NCI-H146 (cell line): ENCODE results near the gene AZU1.

Experiments used
- DNase-seq: peaks from one replicate; lab custom pipeline; 2025; lab: John Stamatoyannopoulos, UW

AZU1 gene, protein sequence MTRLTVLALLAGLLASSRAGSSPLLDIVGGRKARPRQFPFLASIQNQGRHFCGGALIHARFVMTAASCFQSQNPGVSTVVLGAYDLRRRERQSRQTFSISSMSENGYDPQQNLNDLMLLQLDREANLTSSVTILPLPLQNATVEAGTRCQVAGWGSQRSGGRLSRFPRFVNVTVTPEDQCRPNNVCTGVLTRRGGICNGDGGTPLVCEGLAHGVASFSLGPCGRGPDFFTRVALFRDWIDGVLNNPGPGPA

DNA sequence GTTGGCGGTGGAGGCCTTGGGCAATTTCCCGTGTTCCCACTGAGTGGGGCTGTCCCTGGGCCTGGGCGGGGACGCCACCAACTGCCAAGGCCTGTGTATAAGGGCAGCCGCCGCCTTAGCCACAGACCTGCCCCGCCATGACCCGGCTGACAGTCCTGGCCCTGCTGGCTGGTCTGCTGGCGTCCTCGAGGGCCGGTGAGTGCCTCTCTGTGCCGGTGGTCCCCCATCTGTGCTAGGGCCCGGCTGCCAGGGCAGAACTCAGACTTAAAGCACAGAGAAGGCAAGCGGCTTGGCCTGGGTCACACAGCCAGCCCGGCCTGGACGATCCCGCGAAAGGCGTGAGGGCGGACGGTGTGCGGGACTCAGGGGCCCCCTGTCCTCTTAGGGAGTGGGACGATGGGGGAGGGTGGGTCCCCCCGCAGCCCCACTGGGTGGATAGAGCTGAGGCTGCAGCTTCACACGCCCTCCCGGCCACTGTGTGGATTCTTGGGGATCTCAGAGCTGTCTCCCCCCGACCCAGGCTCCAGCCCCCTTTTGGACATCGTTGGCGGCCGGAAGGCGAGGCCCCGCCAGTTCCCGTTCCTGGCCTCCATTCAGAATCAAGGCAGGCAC is at the start of gene AZU1:
Gene AZU1 (plus strand): TSS at position 128 of the 612 bp plus-strand sequence. CDS start 10 bp downstream, at position 138.
- DNase-seq = no peak

DNA sequence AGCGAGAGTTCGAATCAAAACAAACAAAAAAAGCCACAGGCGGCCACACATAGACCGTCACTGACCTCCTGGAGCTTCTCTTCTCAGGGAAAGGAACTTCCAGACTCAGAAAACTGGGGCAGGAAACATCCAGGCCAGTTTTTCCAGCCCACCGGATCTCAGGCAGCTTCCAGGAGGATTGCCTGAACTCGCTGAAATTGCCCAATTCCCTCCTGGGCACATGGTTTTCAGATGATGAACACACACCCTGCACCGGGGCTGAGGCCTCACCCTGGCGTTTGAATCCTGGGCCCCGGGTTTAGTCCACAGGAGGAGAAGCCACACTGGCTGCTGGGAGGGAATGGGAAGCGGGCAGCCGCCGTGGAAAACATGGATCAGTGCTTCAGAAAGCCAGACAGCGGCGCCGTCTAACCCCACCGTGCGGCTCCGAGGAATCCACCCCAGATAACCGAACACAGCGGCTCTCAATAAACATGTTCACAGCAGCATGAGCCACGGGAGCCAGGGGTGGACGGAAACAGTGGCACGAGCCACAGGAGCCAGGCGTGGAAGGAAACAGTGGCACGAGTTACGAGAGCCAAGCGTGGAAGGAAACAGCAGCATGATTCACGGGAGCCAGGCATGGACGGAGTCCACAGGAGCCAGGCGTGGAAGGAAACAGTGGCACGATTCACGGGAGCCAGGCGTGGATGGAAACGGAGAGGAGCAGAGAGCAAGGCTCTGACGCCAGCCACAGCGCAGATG is 48.6 kb upstream of the AZU1 start:
- peak; percentile 37 for DNase-seq

DNA sequence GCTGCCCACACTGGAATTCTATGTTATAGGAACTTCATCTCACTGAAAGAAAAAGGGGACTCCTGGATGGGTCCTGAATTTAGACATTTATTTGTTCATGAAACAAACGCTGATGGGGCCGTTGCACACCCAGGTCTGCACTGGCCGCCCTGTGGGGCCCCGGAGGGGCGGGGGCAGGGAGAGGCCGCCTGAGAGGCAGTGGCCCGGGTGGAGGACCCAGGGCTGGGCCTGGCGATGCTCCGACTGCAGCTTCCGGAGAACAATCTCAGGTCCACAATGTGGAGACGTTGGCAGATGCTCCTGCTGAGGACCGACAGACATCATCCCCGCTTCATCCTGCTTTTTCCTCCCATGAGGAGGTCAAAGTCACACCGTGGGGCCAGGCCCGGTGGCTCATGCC is 46.7 kb upstream of the AZU1 start:
- DNase-seq = no peak

DNA sequence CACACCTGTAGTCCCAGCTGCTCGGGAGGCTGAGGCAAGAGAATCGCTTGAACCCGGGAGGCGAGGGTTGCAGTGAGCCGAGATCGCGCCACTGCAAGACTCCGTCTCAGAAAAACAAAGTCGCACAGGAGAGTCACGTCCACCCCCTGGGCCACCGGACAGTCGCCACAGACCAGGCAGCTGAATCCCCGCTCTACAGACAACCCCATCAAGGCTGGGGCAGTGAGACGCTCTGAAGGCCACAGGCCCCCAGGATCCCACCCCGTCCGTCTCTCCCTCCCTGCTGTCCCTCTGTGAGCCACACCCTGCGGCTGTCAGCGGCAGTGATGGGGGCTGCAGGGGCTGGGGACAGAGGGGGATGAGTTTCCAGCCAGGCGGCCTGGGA is 45.8 kb upstream of the AZU1 start:
- no peak for DNase-seq

DNA sequence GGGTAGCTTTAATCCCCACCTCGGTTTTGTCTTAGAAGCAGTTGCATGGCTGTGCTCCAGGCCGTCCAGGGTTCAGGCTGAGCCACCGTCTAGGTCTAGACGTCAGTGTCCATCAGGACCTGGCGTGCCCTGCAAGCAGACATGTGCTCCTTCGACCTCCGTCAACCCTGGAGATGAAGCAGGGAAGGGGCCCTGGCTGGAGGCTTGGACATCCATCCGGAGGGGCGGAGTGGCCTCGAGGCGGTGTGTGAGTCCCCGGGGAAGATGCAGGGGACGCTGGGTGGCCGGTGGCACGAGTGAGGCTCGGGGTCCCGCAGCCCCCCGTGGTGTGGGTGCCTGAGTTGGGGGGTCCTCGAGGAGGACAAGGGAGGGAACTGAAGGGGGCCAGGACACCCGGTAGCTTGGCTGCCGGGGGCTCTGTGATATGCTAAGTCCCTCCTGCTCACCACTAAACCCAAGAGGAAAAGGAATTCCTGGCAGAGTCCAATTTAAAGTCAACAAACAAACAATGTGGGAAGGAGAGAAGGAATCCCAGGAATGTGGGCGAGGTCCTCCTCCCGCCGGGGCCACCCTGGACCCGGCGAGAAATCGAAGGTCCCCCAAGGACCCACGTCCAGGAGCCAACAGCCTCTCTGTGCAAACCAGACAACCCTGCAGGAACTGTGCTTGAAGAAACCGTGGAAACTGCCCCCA is 45.3 kb upstream of the AZU1 start:
- no peak for DNase-seq

DNA sequence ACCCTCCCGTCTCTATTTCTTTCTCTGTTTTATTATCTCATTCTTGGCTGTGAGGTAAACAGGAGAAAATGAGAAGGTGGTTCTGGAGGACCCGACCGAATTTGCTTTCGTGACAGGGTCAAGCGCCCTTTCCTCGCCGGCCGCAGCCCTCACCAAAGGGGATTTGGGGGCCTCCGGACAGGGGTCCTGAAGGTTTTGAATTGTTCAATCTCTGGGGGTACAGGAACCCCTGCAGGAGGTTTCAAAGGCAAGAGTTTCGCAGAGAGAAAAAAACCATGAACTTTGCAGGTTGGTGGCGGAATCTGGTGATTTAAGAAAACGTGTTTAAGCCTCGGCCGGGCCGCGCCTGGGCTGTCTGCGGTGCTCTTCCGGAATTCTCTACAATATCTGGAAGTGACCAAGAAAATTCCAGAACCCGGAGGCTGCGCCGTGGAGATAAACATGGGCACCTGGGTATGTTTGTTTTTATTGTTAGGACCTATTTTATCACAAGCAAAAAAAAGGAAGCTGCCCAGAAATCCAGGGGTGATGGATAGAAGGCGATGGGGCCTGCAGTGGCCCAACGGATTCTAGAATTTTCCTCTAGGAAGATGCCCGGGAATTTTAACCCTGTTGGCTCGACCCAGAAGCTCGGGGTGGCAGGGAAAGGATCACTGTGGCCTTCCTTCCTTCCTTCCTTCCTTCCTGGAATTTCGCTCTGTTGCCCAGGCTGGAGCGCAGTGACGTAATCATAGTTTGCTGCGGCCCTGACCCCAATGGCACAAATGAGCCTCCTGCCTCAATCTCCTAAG is 44.6 kb upstream of the AZU1 start:
- DNase-seq = no peak

DNA sequence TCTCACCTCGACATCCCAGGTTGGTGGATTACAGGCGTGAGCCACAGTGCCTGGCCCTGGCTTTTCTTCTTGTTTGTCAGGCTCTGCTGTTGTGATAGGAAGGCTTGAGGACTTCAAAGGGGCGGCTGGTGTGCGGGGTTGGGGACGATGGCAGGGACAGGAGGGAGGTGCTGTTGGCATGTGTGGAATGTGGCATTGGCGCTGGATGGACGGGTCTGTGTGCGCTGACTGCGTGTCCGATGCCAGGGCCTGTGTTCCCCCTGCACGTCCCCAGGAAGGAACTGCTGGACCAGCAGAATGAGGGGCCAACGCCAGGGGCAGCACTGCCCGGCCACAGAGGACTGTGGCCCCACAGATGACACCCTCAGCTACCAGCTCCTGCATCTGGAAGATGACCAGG is 43.1 kb upstream of the AZU1 start:
- no peak for DNase-seq

DNA sequence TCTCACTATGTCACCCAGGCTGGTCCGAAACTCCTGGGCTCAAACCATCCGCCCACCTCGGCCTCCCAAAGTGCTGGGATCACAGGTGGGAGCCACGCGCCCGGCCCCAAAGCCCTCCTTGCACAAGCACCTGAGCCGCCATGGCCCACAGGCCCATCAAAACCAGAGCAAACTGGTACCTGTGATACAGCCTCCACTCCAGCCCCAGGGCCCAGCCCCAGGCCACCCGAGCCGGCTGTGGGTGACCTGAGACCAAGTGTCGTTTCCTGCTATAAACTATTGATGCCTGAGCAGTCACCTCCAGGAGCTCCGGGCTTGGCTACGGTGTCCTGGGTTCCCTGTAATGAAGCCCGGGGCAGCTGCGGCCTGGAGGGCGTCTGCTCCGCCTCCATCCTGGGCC is 40.1 kb upstream of the AZU1 start:
- DNase-seq = no peak

DNA sequence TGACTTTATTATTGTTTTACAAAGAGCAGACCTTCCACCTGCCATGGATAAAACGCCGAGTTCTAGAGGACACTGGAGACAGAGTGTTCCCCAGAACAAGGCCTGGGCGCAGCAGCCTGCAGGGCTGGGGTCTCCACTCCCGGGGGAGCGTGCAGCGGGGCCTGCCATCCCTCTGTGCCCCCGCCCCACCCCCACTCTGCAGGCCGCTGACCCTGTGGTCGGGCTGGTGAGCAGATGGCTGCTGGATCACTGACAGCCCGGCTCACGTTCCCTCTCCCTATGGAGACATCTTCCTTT is 39.0 kb upstream of the AZU1 start:
- DNase-seq = no peak

DNA sequence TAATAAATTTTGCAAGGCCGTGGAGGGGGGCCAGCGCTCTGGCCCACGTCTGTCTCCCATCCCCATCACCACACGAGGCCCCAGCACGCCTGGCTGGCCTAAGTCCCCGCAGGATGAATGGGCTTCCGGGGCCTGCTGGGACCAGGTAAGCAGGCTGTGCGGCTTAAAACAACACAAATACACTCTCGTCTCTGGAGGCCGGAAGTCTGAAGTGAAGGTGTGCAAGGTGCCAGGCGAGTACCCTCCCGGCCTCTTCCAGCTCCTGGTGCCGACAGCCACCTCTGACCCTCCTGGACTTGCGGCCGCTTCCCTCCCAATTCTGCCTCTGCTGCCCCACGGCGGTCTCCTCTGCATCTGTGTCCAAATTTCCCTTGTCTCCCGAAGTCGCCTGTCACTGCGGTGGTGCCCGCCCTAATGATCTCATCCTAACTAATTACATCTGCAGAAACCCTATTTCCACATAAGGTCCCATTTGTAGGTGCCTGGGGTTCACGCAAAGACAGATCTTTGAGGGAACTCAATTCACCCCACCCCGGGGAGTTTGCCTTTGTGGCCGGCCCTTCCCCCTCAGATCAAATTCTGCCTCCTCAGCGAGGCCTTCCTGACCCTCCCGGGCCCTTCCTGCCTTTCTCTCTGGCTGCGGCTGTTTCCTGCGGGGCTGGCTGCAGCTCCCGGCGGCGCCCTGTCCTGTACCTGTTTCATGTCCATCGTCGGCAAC is 38.5 kb upstream of the AZU1 start:
- DNase-seq = no peak

DNA sequence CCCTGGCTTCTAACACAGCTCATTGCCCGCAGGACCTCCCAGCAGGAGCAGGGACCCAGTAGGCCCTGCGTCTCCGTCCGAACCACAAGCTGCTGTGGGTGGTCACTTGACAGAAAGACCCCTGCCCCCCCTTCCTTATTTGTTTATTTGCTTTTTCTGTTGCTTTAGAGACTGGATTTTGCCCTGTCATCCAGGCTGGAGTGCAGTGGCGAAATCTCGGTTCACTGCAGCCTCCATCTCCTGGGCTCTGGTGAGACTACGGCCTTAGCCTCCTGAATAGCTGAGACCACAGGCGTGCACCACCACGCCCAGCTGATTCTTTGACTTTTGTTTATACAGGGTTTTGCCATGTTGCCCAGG is 38.0 kb upstream of the AZU1 start:
- no peak for DNase-seq

DNA sequence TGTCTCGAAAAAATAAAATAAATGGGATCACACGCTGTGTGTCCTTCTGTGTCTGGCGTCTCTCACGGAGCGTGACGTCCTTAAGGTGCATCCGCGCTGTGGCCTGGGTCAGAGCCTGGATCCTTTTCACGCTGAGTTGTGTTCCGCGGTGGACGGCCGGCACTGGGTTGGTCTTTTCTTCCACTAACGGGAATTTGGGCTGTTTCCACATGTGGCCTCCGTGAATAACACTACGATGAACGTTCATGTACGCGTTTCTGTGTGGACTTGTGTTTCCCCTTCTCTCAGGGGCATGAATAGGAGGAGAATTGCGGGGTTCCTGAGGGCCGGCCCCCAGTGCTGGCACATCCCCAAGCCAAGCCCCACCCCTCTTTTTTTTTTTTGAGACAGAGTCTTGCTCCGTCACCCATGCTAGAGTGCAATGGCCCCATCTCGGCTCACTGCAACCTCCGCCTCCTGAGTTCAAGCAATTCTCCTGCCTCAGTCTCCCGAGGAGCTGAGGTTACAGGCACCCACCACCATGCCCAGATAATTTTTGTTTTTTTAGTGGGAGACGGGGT is 36.5 kb upstream of the AZU1 start:
- DNase-seq = no peak

DNA sequence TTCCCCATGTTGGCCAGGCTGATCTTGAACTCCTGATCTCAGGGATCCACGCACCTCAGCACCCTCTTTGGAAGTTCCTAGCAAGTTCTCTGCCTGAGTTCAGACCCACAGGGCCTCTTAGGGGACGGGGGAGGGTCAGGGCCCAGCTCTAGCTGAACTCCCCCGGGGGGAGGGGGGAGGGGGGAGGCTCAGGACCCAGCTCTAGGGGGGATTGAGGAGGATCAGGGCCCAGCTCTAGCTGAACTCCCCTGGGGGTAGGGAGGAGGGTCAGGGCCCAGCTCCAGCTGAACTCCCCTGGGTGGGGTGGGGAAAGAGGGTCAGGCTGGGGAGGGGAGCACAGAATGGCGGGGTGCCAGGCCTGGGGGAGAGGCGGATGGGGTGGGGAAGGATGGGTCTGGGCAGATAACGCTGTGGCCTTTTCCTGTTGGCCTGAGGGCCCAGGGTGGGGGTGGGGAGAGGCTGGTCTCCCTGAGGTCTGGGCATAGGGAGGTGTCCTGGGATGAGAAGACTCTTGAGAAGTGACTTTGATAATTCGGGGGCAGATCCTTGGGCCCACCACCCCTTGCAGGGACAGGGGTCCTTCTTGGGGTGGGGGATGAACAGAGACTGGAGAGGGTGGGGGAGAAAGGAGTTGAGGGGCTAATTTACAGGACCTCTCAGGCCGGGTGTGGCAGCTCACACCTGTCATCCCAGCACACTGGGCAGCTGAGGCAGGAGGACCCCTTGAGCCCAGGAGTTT is 35.9 kb upstream of the AZU1 start:
- no peak for DNase-seq

DNA sequence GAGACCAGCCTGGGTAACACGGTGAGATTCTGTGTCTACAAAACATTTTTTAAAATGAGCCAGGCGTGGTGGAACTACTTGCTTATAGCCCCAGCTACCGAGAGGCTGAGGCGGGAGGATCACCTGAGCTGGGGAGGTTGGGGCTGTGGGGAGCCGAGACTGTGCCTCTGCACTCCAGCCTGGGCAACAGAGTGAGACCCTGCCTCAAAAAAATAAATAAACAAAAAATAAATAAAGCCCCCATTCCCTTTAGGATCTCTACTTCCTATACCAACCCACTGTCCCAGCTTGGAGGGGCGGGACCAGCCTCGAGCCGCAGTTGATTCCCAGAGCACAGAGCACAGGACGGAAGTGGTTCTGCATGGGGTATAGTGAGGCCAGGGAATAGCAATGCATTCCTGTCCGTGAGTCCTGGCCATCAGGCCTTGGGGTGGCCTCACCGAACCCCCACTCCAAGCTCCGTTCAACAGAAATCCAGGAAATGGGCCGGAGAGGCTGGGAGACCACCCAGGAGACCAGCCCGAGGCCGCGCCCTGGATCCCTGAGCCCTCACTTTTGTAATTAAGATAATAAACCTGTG is 35.2 kb upstream of the AZU1 start:
- no peak for DNase-seq

DNA sequence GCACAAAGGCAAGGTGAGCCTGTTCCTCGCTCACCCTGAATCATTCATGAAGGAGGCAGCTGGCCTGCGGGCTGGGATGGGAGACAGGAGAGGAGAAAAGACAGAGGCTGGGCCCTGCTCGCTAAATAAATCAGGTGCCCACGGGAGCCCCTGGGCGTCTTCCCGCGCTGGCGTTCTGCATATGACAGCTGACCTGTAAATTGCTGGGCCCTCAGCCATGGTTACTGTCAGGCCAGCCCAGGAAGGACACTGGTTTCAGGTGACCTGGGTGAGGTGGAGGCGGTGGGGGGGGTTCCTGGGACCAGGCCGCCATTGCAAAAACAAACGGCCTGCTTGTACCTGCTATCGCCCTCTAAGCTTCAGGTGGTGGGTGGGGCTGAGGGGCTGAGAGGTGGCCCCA is 33.8 kb upstream of the AZU1 start:
- DNase-seq = no peak

DNA sequence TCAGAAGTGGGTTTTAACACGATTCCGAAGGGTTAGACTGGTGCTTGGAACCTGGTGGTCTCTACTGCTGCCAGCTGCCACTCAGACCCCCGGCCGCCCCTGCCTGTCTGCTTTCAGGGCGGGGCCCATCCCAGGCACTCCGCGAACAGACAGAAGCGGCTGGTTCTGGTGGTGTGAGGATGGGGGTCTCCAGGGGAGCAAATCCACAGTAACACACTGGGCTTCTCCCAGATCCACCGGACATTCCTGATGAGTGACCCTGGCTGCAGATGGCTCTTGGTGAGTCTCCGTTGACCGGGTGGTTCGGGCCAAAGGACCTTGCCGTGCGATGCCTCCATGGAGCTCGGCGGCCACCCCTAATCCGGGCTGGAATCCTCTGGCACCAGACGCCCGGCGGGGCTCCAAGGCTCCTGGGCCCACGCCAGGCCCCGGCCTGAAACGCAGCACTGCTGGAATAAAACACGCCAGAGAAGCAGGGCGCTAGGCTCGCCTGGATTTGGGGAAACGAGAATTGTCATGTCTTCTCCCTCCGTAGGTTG is 32.5 kb upstream of the AZU1 start:
- no peak for DNase-seq

DNA sequence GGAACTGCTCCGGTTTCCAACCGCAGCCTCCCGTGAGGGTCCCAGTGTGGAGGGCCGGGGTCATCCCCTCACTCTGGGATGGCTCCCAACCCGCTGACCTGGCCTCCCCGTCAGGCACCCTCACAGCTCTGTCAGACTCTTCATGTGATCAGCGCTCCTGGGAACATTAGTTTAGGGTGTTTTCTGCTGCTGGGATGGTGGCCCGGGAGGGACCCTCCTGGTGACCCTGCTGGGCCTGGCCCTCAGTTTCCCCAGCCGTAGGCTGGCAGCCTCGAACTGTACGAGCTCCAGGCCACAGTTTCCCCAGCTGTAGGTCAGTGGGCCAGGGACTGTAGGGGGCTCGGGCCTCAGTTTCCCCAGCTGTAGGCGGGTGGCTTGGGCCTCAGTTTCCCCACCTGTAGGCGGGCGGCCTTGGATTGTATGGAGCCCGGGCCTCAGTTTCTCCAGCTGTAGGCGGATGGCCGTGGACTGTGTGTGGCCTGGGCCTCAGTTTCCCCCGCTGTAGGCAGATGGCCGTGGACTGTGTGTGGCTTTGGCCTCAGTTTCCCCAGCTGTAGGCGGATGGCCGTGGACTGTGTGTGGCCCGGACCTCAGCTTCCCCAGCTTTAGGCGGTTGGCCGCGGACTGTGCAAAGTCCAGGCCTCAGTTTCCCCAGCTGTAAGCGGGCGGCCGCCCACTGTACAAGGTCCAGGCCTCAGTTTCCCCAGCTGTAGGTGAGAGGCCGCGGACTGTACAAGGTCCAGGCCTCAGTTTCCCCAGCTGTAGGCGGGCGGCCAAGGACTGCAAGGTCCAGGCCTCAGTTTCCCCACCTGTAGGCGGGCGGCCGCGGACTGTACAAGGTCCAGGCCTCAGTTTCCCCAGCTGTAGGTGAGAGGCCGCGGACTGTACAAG is 31.7 kb upstream of the AZU1 start:
- DNase-seq = no peak

DNA sequence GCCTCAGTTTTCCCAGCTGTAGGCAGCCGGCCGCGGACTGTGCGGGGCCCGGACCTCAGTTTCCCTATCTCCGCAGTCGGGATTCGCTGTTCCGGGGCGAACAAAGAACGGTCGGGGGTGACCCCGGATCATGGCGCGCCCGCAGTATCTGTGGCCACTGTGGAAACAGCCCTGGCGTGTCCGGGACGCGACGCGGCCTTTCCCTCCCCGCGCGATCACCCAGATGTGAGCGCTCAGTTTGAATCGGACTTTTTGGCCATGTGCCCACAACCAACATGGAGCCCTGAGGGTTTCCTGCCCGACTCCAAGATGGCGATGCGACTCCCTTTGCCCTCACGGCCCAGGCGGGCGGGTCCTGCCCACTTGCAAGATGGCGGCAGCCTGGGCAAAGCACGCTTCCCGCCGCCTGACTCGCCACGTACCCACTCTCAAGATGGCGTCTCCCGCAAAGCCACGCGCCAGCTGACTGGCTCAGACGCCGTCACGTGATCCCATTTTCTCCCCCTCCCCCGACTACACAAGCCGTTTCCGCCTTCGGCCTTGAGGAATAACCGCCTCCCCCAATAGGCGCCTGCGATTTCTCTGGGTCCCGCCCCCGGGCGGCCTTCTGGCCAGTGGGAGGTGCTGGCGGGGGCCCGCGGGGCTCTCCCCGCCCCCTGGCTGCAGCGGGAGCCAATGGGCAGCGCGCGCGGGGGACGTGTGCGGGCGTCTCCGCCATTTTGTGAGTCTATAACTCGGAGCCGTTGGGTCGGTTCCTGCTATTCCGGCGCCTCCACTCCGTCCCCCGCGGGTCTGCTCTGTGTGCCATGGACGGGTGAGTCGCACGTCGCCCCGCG is 30.7 kb upstream of the AZU1 start, which contains the start of gene PTBP1:
Gene PTBP1 (plus strand): TSS at position 761 of the 836 bp plus-strand sequence. CDS start 46 bp downstream, at position 807.
- peak; percentile 99 for DNase-seq
